ENCODE measurements around the gene ZBTB1.
"Not testable (repeated sequence)": the region's sequence is repeated elsewhere in the genome, so short reads cannot be mapped to it uniquely, and the experiment has no call there.

ZBTB1 gene

GRCh38 chr14:64556526-64556925 lies 52.0 kb downstream of the ZBTB1 start:
- Histone ChIP-seq H3K9me3 (ENCODE audit: control insufficient read depth, low read depth, low read length) (no peaks in the 10 kb centered on the region), H3K36me3 (ENCODE audit: control insufficient read depth, low read depth, low read length) (no peaks in the 10 kb centered on the region), H3K4me3 (ENCODE audit: low read length) (no peak overlapping the region), H3K9ac (ENCODE audit: low read length) (no peak overlapping the region), H3K27me3 (ENCODE audit: control insufficient read depth, insufficient read depth, low read length) (peaks cover 3% of the 10 kb centered on the region), H3K4me1 (ENCODE audit: control insufficient read depth, low read depth, low read length) (no peaks in the 10 kb centered on the region), H3K27ac (ENCODE audit: low read length) (no peak overlapping the region)

GRCh38 chr14:64558216-64558615 lies 53.6 kb downstream of the ZBTB1 start:
- H3K27ac ChIP-seq (ENCODE audit: low read length); H3K36me3 ChIP-seq (ENCODE audit: control insufficient read depth, low read depth, low read length); H3K4me1 ChIP-seq (ENCODE audit: control insufficient read depth, low read depth, low read length); H3K4me3 ChIP-seq (ENCODE audit: low read length); H3K27me3 ChIP-seq (ENCODE audit: control insufficient read depth, insufficient read depth, low read length); H3K9me3 ChIP-seq (ENCODE audit: control insufficient read depth, low read depth, low read length); H3K9ac ChIP-seq (ENCODE audit: low read length): not testable (repeated sequence)

- no peaks in the 10 kb centered on the region for H3K27me3 ChIP-seq (ENCODE audit: control insufficient read depth, insufficient read depth, low read length)
- H3K27ac ChIP-seq (ENCODE audit: low read length): no peak overlapping the region
Observed at GRCh38 chr14:64561631-64562030, 57.1 kb downstream of the ZBTB1 start.

GRCh38 chr14:64562436-64562835 lies 57.9 kb downstream of the ZBTB1 start:
- H3K9ac ChIP-seq (ENCODE audit: low read length): no peak overlapping the region
- H3K27ac ChIP-seq (ENCODE audit: low read length): no peak overlapping the region
- no peaks in the 10 kb centered on the region for H3K27me3 ChIP-seq (ENCODE audit: control insufficient read depth, insufficient read depth, low read length)
- no peaks in the 10 kb centered on the region for H3K4me1 ChIP-seq (ENCODE audit: control insufficient read depth, low read depth, low read length)
- no peaks in the 10 kb centered on the region for H3K36me3 ChIP-seq (ENCODE audit: control insufficient read depth, low read depth, low read length)
- no peaks in the 10 kb centered on the region for H3K9me3 ChIP-seq (ENCODE audit: control insufficient read depth, low read depth, low read length)
- no peak overlapping the region for H3K4me3 ChIP-seq (ENCODE audit: low read length)

More at GRCh38 chr14:64561631-64562030, 57.1 kb downstream of the ZBTB1 start:
- Histone ChIP-seq H3K9me3 (ENCODE audit: control insufficient read depth, low read depth, low read length) (no peaks in the 10 kb centered on the region), H3K9ac (ENCODE audit: low read length) (no peak overlapping the region), H3K4me1 (ENCODE audit: control insufficient read depth, low read depth, low read length) (no peaks in the 10 kb centered on the region), H3K4me3 (ENCODE audit: low read length) (no peak overlapping the region), H3K36me3 (ENCODE audit: control insufficient read depth, low read depth, low read length) (no peaks in the 10 kb centered on the region)

- Histone ChIP-seq H3K27ac (ENCODE audit: low read length) (no peak overlapping the region), H3K27me3 (ENCODE audit: control insufficient read depth, insufficient read depth, low read length) (no peaks in the 10 kb centered on the region), H3K4me1 (ENCODE audit: control insufficient read depth, low read depth, low read length) (no peaks in the 10 kb centered on the region), H3K36me3 (ENCODE audit: control insufficient read depth, low read depth, low read length) (no peaks in the 10 kb centered on the region), H3K9ac (ENCODE audit: low read length) (no peak overlapping the region), H3K9me3 (ENCODE audit: control insufficient read depth, low read depth, low read length) (no peaks in the 10 kb centered on the region), H3K4me3 (ENCODE audit: low read length) (no peak overlapping the region)
Observed at GRCh38 chr14:64563696-64564095, 59.1 kb downstream of the ZBTB1 start.

GRCh38 chr14:64566651-64567122 lies 62.1 kb downstream of the ZBTB1 start:
- Histone ChIP-seq H3K27me3 (ENCODE audit: control insufficient read depth, insufficient read depth, low read length) (no peaks in the 10 kb centered on the region), H3K4me1 (ENCODE audit: control insufficient read depth, low read depth, low read length) (no peaks in the 10 kb centered on the region), H3K9ac (ENCODE audit: low read length) (no peak overlapping the region), H3K36me3 (ENCODE audit: control insufficient read depth, low read depth, low read length) (no peaks in the 10 kb centered on the region), H3K27ac (ENCODE audit: low read length) (no peak overlapping the region), H3K4me3 (ENCODE audit: low read length) (no peak overlapping the region), H3K9me3 (ENCODE audit: control insufficient read depth, low read depth, low read length) (no peaks in the 10 kb centered on the region)

- Histone ChIP-seq H3K27ac (ENCODE audit: low read length) (no peak overlapping the region), H3K27me3 (ENCODE audit: control insufficient read depth, insufficient read depth, low read length) (no peaks in the 10 kb centered on the region), H3K4me1 (ENCODE audit: control insufficient read depth, low read depth, low read length) (peaks cover 14% of the 10 kb centered on the region), H3K36me3 (ENCODE audit: control insufficient read depth, low read depth, low read length) (no peaks in the 10 kb centered on the region), H3K9ac (ENCODE audit: low read length) (no peak overlapping the region), H3K4me3 (ENCODE audit: low read length) (no peak overlapping the region), H3K9me3 (ENCODE audit: control insufficient read depth, low read depth, low read length) (no peaks in the 10 kb centered on the region)
Observed at GRCh38 chr14:64569138-64569631, 64.6 kb downstream of the ZBTB1 start.

- not testable (repeated sequence) for H3K4me3 ChIP-seq (ENCODE audit: low read length); H3K36me3 ChIP-seq (ENCODE audit: control insufficient read depth, low read depth, low read length); H3K27ac ChIP-seq (ENCODE audit: low read length)
Observed at GRCh38 chr14:64569646-64570045, 65.1 kb downstream of the ZBTB1 start.

GRCh38 chr14:64572386-64573104 lies 68.0 kb downstream of the ZBTB1 start:
- peaks cover 14% of the 10 kb centered on the region for H3K4me1 ChIP-seq (ENCODE audit: control insufficient read depth, low read depth, low read length)
- H3K9me3 ChIP-seq (ENCODE audit: control insufficient read depth, low read depth, low read length): no peaks in the 10 kb centered on the region
- H3K36me3 ChIP-seq (ENCODE audit: control insufficient read depth, low read depth, low read length): no peaks in the 10 kb centered on the region
- H3K4me3 ChIP-seq (ENCODE audit: low read length): peak overlapping the region; percentile 11
- H3K27me3 ChIP-seq (ENCODE audit: control insufficient read depth, insufficient read depth, low read length): no peaks in the 10 kb centered on the region
- H3K9ac ChIP-seq (ENCODE audit: low read length): no peak overlapping the region
- no peak overlapping the region for H3K27ac ChIP-seq (ENCODE audit: low read length)

More at GRCh38 chr14:64569646-64570045, 65.1 kb downstream of the ZBTB1 start:
- not testable (repeated sequence) for H3K27me3 ChIP-seq (ENCODE audit: control insufficient read depth, insufficient read depth, low read length); H3K9me3 ChIP-seq (ENCODE audit: control insufficient read depth, low read depth, low read length); H3K9ac ChIP-seq (ENCODE audit: low read length)
- peaks cover 14% of the 10 kb centered on the region for H3K4me1 ChIP-seq (ENCODE audit: control insufficient read depth, low read depth, low read length)

GRCh38 chr14:64573109-64573508 lies 68.5 kb downstream of the ZBTB1 start:
- Histone ChIP-seq H3K9me3 (ENCODE audit: control insufficient read depth, low read depth, low read length) (no peaks in the 10 kb centered on the region), H3K27me3 (ENCODE audit: control insufficient read depth, insufficient read depth, low read length) (no peaks in the 10 kb centered on the region), H3K36me3 (ENCODE audit: control insufficient read depth, low read depth, low read length) (no peaks in the 10 kb centered on the region), H3K27ac (ENCODE audit: low read length) (no peak overlapping the region), H3K4me1 (ENCODE audit: control insufficient read depth, low read depth, low read length) (peaks cover 14% of the 10 kb centered on the region), H3K4me3 (ENCODE audit: low read length) (peak overlapping the region; percentile 11), H3K9ac (ENCODE audit: low read length) (no peak overlapping the region)
